Smooth muscle cell (in vitro differentiated cells): ENCODE results near the gene OR2T11. TPM values are rescaled to one million over a fixed set of nuclear protein-coding genes. Genes with fewer than 3 reads are reported as not detected.
"Not testable (repeated sequence)": the region's sequence is repeated elsewhere in the genome, so short reads cannot be mapped to it uniquely, and the experiment has no call there.

Source experiments
- DNase-seq: peaks from one replicate; lab custom pipeline; 2025; ENCODE audit not compliant: unreplicated experiment; lab: John Stamatoyannopoulos, UW
- H2AFZ ChIP-seq: fragments of 200-600 bp; sonication (generic); 2 replicates; pipeline ENCODE4 v1.6.0; 2016; ENCODE audit warnings: antibody characterized with exemption, low read depth, mild to moderate bottlenecking
- H3F3A ChIP-seq: fragments of 200-600 bp; sonication (generic); 2 replicates; pipeline ENCODE4 v1.6.0; 2017; ENCODE audit warnings: antibody characterized with exemption, low read depth
- H3K27ac ChIP-seq: fragments of 200-600 bp; sonication (generic); 2 replicates; pipeline ENCODE4 v1.5.1; 2016; ENCODE audit warnings: low read depth, mild to moderate bottlenecking
- H3K27me3 ChIP-seq: fragments of 200-600 bp; sonication (generic); 2 replicates; pipeline ENCODE4 v1.6.1; 2016; ENCODE audit warnings: low read depth, mild to moderate bottlenecking
- H3K36me3 ChIP-seq: fragments of 200-600 bp; sonication (generic); 2 replicates; pipeline ENCODE4 v1.5.1; 2016; ENCODE audit warnings: low read depth
- H3K4me1 ChIP-seq: fragments of 200-600 bp; sonication (generic); 2 replicates; pipeline ENCODE4 v1.5.1; 2016; ENCODE audit warnings: low read depth
- H3K4me2 ChIP-seq: fragments of 200-600 bp; sonication (generic); 2 replicates; pipeline ENCODE4 v1.6.0; 2016; ENCODE audit warnings: mild to moderate bottlenecking
- H3K4me3 ChIP-seq: fragments of 200-600 bp; sonication (generic); 2 replicates; pipeline ENCODE4 v1.5.1; 2016; ENCODE audit warnings: mild to moderate bottlenecking
- H3K79me2 ChIP-seq: fragments of 200-600 bp; sonication (generic); 2 replicates; pipeline ENCODE4 v1.6.0; 2016; ENCODE audit warnings: low read depth, mild to moderate bottlenecking
- H3K9ac ChIP-seq: fragments of 200-600 bp; sonication (generic); 2 replicates; pipeline ENCODE4 v1.6.0; 2016; ENCODE audit warnings: low read depth
- H3K9me3 ChIP-seq: fragments of 200-600 bp; sonication (generic); replicated peaks from 2 replicates; pipeline ENCODE4 v1.5.1; 2016; ENCODE audit warnings: low read depth
- H4K20me1 ChIP-seq: fragments of 200-600 bp; sonication (generic); 2 replicates; pipeline ENCODE4 v1.6.0; 2016; ENCODE audit warnings: low read depth
- WGBS: methylation state at CpG from one replicate; pipeline ENCODE4 v1.1.7; 2016; ENCODE audit warnings: low lambda C conversion rate; 5-methylcytosine and 5-hydroxymethylcytosine counted together
- polyA plus RNA-seq: library from polyadenylated mRNA; unstranded; fragments of >200 nt; fragmentation: Nextera tagmentation; extraction: Ambion mirVana; gene quantifications from 2 replicates; pipeline ENCODE4 v1.2.1, GENCODE V29; 2016
- total RNA-seq: library from RNA; depleted of rRNA; stranded (reverse); fragments of >200 nt; gene quantifications from 2 replicates; pipeline ENCODE4 v1.2.3, GENCODE V29; 2014

OR2T11 gene
- total and polyA plus RNA-seq, 2 experiments from 2014 or later: not detected

DNA sequence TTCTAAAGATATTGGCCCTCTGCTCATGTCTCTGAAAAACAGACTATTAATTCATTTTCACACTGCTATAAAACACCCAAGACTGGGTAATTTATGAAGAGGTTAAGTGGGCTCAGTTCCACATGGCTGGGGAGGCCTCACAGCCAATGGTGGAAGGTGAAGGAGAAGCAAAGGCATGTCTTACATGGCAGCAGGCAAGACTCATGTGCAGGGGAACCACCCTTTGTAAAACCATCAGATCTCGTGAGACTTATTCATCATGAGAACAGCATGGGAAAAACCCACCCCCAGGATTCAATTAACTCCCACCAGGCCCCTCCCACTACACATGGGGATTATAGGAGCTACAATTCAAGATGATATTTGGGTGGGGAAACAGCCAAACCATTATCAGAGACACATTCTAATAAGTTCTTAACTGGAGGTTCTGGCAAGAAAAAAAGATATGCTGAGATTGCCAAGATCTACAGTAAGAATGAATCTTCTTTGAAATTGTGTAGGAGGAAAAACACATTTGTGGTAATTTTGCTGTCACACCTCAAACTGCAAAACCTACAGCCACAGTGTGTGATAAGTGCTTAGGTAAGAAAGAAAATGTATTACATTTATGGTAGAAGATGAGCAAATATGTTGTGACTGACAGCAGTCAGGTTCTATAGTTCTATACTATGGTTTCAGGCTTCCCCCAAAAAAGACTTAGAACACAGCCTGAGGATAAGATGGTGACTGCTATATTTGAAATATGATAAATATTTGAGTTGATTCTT, 14.1 kb upstream of the OR2T11 start:
- not testable (repeated sequence) for H3K4me2 ChIP-seq, H3K27ac ChIP-seq, H3K36me3 ChIP-seq, H3F3A ChIP-seq, H3K4me3 ChIP-seq, H3K27me3 ChIP-seq, DNase-seq, H3K79me2 ChIP-seq, H4K20me1 ChIP-seq, H3K9me3 ChIP-seq, H2AFZ ChIP-seq, H3K9ac ChIP-seq, H3K4me1 ChIP-seq
- WGBS: no CpG with 5 or more reads among the region's 1 CpG

DNA sequence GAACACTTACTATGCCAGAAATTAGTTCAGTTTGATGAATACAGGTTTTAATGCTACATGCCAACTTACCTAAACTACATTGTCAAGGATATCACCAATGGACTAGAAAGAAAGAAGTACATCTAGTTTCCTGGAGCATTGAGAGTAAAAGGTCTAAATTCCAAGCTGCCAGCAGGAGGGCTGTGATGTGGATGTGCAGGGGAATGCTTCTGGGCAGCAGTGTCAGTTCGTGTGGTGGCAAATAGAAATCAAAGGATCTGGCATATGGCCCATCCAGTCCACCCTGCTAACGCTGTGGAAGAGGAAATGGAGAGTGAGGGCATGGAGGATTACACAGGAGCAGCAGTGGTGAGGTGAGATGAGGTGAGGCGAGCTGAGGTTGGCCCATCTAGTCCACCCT, 10.3 kb upstream of the OR2T11 start, which contains the start of gene OR2T35:
Gene OR2T35, minus strand, starts transcription at position 101 of the 400 bp plus-strand sequence. CDS start 6,020 bp downstream, outside the sequence.
- not testable (repeated sequence) for H3K27me3 ChIP-seq, H3K4me2 ChIP-seq
- WGBS: 42% methylated on average over 2 of the region's 3 CpGs

DNA sequence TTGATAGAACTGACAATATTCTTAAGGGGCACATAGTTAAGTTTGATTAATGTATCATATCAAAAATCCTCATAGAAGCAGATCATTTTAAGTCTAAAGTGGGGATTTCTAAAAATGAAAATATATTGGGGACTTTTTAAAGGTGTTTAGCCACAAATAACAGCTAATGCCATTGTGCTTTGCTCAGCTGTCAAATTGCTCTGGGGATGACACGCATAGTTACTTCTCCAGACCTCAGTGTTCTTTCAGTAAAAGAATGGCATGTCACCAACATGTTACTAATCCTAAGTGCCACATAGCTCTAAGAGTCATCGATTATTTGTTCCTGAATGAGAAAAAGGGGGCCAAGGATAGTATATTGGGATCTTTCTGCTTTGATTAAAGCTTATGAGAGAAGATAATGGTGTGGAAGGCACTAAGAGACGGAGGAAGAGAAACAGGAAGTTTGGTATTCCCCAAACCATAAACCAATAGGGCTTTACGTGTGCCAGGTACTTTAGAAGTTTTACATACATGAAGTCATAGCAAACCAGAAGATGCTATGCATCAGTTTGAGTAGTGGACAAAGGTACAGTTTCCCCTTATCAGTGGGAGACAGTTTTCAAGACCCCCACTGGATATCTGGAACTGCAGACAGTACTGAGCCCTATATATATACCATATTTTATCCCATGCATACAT, 8.2 kb upstream of the OR2T11 start:
- not testable (repeated sequence) for H4K20me1 ChIP-seq, H2AFZ ChIP-seq, H3K9me3 ChIP-seq, H3K36me3 ChIP-seq, H3F3A ChIP-seq, H3K4me3 ChIP-seq, H3K9ac ChIP-seq, H3K27me3 ChIP-seq, H3K4me2 ChIP-seq, H3K79me2 ChIP-seq, H3K4me1 ChIP-seq, DNase-seq, H3K27ac ChIP-seq
- WGBS: no CpG with 5 or more reads among the region's 4 CpGs

More for the DNA sequence above, 10.3 kb upstream of the OR2T11 start, which contains the start of gene OR2T35:
- H3K36me3 ChIP-seq, H3K79me2 ChIP-seq, H3F3A ChIP-seq, H3K27ac ChIP-seq, H3K9ac ChIP-seq, H3K4me1 ChIP-seq, H3K9me3 ChIP-seq, DNase-seq, H4K20me1 ChIP-seq, H2AFZ ChIP-seq, H3K4me3 ChIP-seq: not testable (repeated sequence)

DNA sequence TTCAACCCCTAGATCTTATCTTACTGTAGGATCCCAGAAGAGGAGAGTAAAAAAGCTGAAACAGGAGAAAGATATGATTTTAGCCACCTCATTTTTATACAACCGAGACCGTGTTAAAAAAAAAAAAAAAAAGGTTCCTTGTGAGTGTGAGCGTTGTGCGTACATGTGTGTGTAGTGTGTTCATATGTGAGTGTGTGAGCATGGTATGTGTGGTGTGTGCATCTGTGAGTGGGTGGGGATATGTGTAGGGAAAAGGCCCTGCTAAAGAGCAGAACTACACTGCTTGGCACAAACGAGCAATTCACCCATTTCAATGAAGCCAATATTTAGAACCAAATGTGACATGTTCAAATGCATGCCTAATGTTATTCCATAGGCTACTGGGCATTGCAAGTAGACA, 6.7 kb upstream of the OR2T11 start:
- H3K36me3 ChIP-seq, H3K27ac ChIP-seq, H2AFZ ChIP-seq, H4K20me1 ChIP-seq, H3K9me3 ChIP-seq, H3K79me2 ChIP-seq, H3K4me1 ChIP-seq, DNase-seq, H3K9ac ChIP-seq, H3K4me3 ChIP-seq, H3F3A ChIP-seq, H3K4me2 ChIP-seq, H3K27me3 ChIP-seq: not testable (repeated sequence)
- WGBS: no CpG with 5 or more reads among the region's 5 CpGs

DNA sequence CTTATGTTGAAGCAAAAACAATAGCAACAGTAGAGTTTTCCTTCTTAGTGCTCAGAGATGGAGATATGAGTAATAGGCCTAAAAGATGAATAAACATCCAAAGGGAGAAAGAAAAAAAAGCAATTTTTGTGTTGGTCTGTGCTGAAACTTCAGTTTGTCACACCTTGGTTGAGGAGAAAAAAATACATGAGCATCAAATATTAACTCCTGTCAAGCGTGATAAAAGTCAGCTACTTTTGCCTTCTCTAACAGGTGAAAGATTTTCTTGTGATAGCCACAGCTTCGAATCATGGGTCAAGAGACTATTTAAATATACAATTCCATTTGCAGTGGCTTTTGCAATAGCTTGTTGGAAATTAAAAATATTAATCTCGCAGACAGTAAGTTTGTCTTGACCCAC, 6.0 kb upstream of the OR2T11 start:
- not testable (repeated sequence) for H3K9me3 ChIP-seq, DNase-seq, H4K20me1 ChIP-seq, H3F3A ChIP-seq, H3K27ac ChIP-seq, H3K27me3 ChIP-seq, H3K4me3 ChIP-seq, H3K4me1 ChIP-seq, H3K4me2 ChIP-seq, H2AFZ ChIP-seq, H3K36me3 ChIP-seq, H3K9ac ChIP-seq, H3K79me2 ChIP-seq
- no CpG with 5 or more reads among the region's 3 CpGs for WGBS

DNA sequence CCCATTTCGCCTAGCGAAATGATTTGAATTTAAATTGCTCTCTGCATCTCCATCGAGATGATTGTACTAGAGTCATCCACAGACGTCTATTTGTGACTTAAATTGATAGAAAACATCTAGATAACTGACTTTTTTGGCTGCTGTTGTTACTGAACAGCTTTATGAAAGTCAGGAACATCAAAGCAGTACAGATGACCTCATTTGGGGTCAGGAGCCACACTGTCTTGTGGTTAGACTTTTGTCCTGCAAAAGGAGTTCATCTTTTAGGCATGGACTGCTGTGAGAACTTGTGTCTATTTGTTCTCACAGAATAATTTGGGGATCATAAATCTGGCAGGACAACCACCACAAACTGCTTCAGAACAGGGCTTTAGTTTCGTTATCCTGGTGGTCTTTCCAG, 4.8 kb upstream of the OR2T11 start:
- H3K79me2 ChIP-seq, H3K4me3 ChIP-seq, H4K20me1 ChIP-seq, H3K9me3 ChIP-seq, H3F3A ChIP-seq, H3K27me3 ChIP-seq, H2AFZ ChIP-seq, H3K36me3 ChIP-seq, H3K4me1 ChIP-seq, H3K27ac ChIP-seq, H3K4me2 ChIP-seq, DNase-seq, H3K9ac ChIP-seq: not testable (repeated sequence)
- no CpG with 5 or more reads among the region's 5 CpGs for WGBS

DNA sequence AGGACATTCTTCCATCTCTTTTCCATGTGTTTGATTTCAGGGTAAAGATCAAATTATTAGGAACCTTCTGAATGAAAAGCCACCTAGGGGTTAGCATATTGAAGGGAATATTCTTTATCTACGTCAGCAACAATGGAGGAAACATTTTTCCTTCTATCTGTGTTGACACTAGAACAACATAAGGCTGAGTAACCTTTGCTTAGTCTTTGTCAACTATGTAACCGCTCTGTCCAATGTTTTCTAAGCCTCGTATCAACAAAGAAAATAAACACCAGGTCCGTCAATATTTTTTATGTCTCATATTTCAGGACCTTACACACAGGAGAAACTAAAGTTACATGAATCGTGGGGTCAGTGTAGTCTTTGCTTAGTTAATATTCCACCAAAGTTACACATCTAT, 1.7 kb upstream of the OR2T11 start:
- not testable (repeated sequence) for DNase-seq, H2AFZ ChIP-seq, H3K4me3 ChIP-seq, H3K79me2 ChIP-seq, H3F3A ChIP-seq, H3K9ac ChIP-seq, H3K4me1 ChIP-seq, H3K27ac ChIP-seq, H3K36me3 ChIP-seq, H4K20me1 ChIP-seq, H3K4me2 ChIP-seq, H3K9me3 ChIP-seq, H3K27me3 ChIP-seq
- WGBS: 52% methylated on average over 4 of the region's 5 CpGs
